Colon (tissue), 2 donors: Measurements from ENCODE around the gene AFAP1L1.

Source experiments
- FAIRE-seq: peaks from 2 replicates; lab custom pipeline; 2012; peaks lifted over from hg19 to GRCh38; lab: Jason Lieb, UNC
- donor health status: control.
- donor health status: control.

The AFAP1L1 gene

GRCh38 chr5:149271716-149272563 lies at the start of gene AFAP1L1:
Gene AFAP1L1 (plus strand): TSS chr5:149271859. CDS start chr5:149271969, 110 bp downstream.
- no peak for FAIRE-seq

GRCh38 chr5:149223081-149223848 lies 48.4 kb upstream of the AFAP1L1 start:
- FAIRE-seq = no peak

- no peak for FAIRE-seq
Observed at GRCh38 chr5:149224282-149224681, 47.4 kb upstream of the AFAP1L1 start.

- no peak for FAIRE-seq
Observed at GRCh38 chr5:149227168-149227826, 44.4 kb upstream of the AFAP1L1 start.

GRCh38 chr5:149228618-149229297 lies 42.9 kb upstream of the AFAP1L1 start:
- no peak for FAIRE-seq

- FAIRE-seq = no peak
Observed at GRCh38 chr5:149229298-149229937, 42.2 kb upstream of the AFAP1L1 start.

GRCh38 chr5:149235841-149236240 lies 35.8 kb upstream of the AFAP1L1 start:
- FAIRE-seq = no peak

- no peak for FAIRE-seq
Observed at GRCh38 chr5:149237662-149238061, 34.0 kb upstream of the AFAP1L1 start.

- no peak for FAIRE-seq
Observed at GRCh38 chr5:149238540-149238939, 33.1 kb upstream of the AFAP1L1 start.

- no peak for FAIRE-seq
Observed at GRCh38 chr5:149239917-149240316, 31.7 kb upstream of the AFAP1L1 start.

- FAIRE-seq = no peak
Observed at GRCh38 chr5:149240354-149240998, 31.2 kb upstream of the AFAP1L1 start.

- FAIRE-seq = no peak
Observed at GRCh38 chr5:149242339-149242738, 29.3 kb upstream of the AFAP1L1 start.

GRCh38 chr5:149246906-149247305 lies 24.8 kb upstream of the AFAP1L1 start:
- FAIRE-seq = no peak

- FAIRE-seq = no peak
Observed at GRCh38 chr5:149247726-149248125, 23.9 kb upstream of the AFAP1L1 start.

- FAIRE-seq = no peak
Observed at GRCh38 chr5:149251546-149251945, 20.1 kb upstream of the AFAP1L1 start.

GRCh38 chr5:149254506-149254905 lies 17.2 kb upstream of the AFAP1L1 start:
- FAIRE-seq = no peak

GRCh38 chr5:149256451-149256850 lies 15.2 kb upstream of the AFAP1L1 start:
- FAIRE-seq = no peak

GRCh38 chr5:149257131-149257530 lies 14.5 kb upstream of the AFAP1L1 start:
- FAIRE-seq = no peak

- FAIRE-seq = no peak
Observed at GRCh38 chr5:149257889-149258705, 13.6 kb upstream of the AFAP1L1 start.

GRCh38 chr5:149260761-149261160 lies 10.9 kb upstream of the AFAP1L1 start:
- no peak for FAIRE-seq
